HG03469 (cell line): Measurements from ENCODE around the gene RGS14.

Experiments
- ATAC-seq: cut with Tn5 transposase; IDR thresholded peaks from one replicate; pipeline ENCODE4 v1.9.1; 2021; ENCODE audit warnings: mild to moderate bottlenecking, moderate library complexity, moderate number of reproducible peaks; ENCODE audit not compliant: unreplicated experiment

RGS14 gene

GRCh38 chr5:177377851-177378776 lies 20.4 kb downstream of the RGS14 start:
- ATAC-seq = no peak

DNA sequence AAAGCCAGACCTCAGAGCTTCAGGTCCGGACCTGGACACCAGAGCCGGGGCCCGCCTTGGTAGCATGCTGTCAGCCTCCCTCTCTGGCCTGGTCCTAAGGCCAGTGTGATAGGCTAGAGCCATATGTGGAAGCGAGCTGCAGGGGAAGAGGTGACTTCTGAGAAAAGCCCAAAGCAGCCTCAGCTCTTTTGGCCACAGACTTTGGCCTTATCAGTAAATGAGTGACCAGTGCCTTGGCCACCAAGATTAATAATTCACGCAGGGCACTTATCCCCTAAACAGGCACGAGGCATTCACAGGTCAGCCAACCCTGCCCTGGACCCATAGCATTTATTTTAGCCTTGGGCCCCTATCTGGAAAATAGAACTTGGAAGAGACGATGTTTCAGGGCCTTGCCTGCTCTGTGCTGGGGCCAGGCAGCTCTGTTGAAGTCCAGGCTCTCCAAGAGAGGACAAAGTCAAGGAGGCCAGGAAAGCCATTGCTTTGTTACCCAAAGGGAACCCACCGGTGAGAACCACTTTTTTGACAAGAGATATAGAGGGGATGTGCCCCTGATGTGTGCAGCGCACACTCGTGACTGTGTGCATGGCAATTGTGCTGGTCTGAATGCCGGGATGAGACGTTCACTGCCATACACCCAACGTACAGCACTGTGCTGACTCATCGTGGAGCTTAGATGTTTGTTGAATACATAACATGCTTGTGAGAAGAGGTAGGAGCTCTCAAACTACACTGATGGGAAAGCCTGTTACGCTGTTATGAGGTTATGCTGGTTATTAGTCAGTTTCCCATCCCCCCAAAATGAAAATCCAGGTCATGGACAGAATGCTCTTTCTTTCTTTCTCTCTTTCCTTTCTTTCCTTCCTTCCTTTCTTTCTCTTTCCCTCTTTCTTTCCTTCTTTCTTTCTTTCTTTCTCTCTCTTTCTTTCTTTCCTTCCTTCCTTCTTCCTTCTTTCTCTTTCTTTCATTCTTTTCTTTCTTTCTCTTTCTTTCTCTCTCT lies 21.5 kb downstream of the RGS14 start:
- no peak for ATAC-seq

DNA sequence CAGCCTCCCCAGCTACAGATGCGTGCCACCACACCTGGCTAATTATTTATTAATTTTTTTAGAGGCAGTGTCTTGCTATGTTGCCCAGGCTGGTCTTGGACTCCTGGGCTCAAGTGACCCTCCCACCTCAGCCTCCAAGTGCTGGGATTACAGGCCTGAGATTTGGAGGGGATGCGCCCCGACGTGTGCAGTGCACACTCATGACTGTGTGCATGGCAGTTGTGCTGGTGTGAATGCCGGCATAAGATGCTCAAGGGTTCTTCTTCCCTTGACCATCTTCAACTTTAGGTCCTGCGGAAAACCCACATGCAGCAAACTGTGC lies 23.0 kb downstream of the RGS14 start:
- ATAC-seq = no peak

GRCh38 chr5:177382423-177383029 lies 24.8 kb downstream of the RGS14 start:
- ATAC-seq = no peak

- no peak for ATAC-seq
Observed at GRCh38 chr5:177383181-177383580, 25.5 kb downstream of the RGS14 start.

DNA sequence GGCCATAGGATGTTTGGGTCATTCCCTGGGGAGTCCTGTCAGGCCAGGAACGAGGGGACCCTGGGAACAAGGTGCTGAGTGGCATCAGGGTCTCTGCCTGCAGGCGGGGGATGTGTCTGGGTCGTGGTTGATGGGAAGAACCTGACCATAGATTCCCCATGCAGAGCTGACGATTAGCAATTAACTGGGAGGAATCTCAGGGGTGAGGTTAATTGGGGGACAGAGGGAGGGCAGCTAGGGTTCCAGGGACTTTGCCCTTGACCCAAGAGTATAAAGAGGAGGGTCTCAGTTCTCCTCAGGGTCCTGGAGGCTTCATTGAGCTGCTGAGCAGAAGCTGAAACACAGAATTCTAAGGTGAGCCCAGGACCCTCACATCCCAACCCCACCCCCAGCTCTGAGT lies 26.4 kb downstream of the RGS14 start, which contains the start of gene SLC34A1:
Gene SLC34A1, plus strand, starts transcription at position 301 of the 400 bp plus-strand sequence. CDS start 1,308 bp downstream, outside the sequence.
- no peak for ATAC-seq

DNA sequence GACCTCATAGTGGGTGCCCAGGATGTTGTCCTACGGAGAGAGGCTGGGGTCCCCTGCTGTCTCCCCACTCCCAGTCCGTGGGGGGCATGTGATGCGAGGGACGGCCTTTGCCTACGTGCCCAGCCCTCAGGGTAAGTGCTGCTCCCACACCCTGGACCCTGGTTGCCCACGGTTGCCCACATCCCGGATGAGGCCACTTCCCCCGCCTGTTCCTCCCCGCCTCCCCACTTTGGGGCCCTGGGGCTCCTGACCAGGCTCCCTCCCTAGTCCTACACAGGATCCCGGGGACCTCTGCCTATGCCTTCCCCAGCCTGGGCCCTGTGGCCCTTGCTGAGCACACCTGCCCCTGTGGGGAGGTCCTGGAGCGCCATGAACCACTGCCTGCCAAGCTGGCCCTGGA lies 28.0 kb downstream of the RGS14 start:
- no peak for ATAC-seq

- ATAC-seq = no peak
Observed at GRCh38 chr5:177386542-177386941, 28.8 kb downstream of the RGS14 start.

DNA sequence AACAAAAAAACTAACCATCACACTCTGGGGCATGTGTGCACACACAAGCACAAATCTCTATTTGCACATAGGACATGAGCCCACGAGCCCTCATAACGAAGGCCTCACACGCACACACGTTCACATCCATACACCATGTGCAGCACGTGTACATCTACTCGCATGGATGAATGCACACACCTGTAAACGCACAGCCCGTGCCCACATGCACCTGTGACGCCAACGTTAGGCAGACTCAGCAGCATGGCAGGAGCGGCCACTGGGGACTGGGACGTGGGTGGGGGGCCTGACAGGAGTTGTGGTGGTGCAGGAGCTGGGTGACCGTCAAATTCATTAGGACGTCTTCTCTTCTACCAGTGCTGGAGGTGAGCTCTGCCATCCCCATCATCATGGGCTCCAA lies 29.7 kb downstream of the RGS14 start:
- ATAC-seq = no peak

DNA sequence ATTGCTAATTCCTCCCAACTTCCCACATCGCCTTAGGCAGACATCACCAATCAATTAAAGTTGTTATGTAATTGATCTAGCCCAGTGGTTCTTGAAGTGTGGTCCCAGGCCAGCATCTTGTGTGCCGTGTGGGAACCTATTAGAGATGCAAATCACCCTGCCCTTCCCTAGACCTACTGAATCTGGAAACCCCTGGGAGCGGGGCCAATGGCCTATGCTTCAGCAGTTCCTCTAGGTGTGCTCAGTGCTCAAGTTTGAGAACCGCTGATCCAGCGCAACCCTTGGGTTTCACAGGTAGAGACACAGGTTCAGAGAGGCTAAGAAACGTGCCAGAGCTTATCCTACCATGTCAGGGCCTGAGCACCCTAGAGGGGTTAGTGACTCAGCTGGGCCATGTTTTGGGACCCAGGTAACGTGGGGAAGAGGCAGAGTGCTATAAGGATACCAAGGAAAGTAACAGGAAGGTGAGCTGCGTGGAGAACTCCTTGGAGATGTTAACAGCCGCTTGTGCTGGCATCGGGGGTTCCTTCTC lies 30.9 kb downstream of the RGS14 start:
- no peak for ATAC-seq

DNA sequence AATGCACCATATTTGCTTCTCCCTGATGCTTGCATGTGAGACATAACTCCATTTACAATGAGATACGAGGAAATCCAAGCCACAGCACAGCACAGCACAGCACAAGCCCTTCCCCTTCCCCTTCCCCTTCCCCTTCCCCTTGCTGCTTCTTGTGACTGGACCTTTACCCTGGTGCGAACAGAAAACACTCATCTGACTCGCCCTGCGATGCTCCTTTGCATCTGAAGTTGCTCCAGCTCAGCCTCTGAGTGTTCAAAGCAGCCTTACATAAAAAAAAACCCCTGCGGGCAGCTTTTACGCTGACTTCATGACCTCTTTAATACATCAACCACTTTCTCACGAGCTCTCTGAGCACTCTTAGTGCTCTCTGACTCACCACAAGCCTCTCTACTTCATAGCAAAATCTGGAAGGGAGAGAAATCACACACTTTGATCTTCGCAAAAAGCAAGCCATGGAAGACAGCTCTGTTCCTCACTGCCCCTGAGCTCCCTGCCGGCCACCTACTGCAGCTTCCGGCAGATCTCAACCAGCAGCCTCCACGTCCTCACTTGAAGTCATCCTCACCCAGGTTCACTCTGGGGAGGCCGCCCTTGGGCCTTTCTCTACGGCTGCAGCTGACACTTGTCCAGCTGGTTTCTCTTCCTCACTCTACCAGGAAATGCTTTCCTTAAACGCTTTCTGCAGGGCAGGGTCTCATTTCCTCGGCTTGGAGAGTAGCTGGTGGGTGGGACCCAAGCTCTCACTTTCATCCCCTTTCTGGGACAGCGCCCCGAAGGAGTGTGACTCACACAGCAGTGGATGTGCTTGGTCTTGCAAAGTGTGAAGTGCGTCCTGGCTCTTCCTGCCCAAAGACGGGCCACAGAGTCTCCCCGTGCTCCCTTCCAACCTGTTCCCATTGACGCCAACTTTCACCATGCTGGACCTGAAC lies 31.8 kb downstream of the RGS14 start:
- ATAC-seq = no peak

GRCh38 chr5:177390363-177391300 lies 32.9 kb downstream of the RGS14 start:
- ATAC-seq = no peak

DNA sequence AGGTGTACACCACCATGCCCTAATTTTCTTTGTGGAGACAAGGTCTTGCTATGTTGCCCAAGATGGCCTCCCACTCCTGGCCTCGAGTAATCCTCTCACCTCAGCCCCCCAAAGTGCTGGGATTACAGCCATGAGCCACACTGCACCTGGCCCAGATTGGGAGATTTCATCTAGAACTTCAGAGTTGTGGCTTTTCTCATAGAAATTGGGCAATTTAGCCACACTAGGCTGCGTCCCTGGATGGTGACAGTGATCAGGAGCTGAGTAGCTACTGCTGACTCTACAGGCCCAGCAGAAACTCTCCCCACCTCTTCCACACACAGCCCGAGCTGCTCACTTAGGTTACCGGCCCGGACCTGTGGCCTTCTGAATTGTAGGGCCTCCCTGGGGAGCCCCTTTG lies 35.0 kb downstream of the RGS14 start:
- ATAC-seq = no peak

GRCh38 chr5:177393206-177393765 lies 35.6 kb downstream of the RGS14 start:
- ATAC-seq = no peak

DNA sequence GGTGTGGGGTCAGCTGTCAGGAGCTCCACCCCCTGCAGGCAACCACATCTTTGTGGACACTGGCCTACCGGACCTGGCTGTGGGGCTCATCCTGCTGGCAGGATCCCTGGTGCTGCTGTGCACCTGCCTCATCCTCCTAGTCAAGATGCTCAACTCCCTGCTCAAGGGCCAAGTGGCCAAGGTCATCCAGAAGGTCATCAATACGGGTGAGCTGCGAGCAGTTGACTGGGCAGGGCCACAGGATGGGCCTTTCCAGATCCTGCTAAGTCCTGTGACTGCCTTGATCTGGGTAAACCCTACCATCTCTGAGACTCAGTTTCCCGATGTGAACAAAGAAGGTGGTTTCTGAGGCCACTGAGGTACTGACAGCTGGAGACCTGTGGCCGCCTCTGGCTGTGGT lies 36.3 kb downstream of the RGS14 start:
- ATAC-seq = no peak

DNA sequence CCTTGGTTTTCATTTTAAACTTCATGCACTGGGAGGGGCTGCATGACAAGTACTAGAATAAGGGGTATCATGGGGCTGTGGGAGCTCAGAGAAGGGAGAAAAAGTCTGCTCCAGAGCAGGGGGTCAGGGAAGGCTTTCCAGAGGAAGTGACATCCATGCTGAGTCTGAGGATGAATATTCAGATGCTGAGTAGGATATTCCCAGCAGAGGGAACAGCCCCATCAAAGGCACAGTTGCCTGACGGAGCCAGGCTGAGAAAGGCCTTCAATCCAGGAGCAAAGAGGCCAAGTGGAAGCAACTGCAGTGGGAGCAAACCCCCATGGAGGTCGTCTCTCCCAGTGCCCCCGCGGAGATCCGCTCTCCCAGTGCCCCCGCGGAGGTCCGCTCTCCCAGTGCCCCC lies 38.4 kb downstream of the RGS14 start:
- ATAC-seq = no peak

DNA sequence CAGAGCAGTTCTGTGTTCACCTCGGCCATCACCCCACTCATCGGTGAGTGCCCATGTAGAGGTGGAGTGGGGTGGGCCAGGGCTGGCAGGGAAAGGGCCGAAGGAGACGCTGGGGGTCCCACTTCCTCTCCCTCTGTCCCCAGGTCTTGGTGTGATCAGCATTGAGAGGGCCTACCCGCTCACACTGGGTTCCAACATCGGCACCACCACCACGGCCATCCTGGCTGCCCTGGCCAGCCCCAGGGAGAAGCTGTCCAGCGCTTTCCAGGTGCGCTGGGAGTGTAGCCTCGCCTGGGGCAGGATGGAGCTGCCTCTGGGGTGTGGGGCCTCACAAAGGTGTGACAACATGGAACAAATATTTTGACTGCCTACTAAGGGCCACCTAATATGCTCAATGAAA lies 39.1 kb downstream of the RGS14 start:
- ATAC-seq = no peak

DNA sequence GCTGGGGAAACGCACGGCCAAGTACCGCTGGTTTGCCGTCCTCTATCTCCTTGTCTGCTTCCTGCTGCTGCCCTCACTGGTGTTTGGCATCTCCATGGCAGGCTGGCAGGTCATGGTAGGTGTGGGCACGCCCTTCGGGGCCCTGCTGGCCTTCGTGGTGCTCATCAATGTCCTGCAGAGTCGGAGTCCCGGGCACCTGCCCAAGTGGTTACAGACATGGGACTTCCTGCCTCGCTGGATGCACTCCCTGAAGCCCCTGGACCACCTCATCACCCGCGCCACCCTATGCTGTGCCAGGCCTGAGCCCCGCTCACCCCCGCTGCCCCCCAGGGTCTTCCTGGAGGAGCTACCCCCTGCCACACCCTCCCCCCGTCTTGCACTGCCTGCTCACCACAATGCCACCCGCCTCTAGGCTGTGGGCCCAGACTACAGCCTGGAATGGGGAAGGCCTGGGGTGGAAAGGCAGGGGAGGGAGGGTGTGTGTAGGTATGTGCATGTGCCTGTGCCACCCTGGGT lies 40.2 kb downstream of the RGS14 start:
- no peak for ATAC-seq
